GM10248 (cell line): ENCODE results near the gene MEP1A.

Experiments
- CTCF ChIA-PET: fragments of 300-600 bp; sonication (Branson Sonifier 250); formaldehyde crosslinking; extraction: SDS; loops from one replicate; lab custom pipeline; 2021; ENCODE audit warnings: antibody characterized with exemption; lab: Yijun Ruan, JAX
- POLR2A ChIA-PET: fragments of 350-650 bp; sonication (Branson Sonifier 250); formaldehyde crosslinking; extraction: SDS; loops from one replicate; lab custom pipeline; 2020; ENCODE audit warnings: antibody characterized with exemption; lab: Yijun Ruan, JAX
- DNase-seq: peaks from one replicate; pipeline ENCODE4 v3.0.0; 2012; ENCODE audit errors: extremely low spot score
- CTCF ChIP-seq: IDR thresholded peaks from 2 replicates; pipeline ENCODE4 v1.5.1; 2012; ENCODE audit warnings: mild to moderate bottlenecking, low read depth; ENCODE audit errors: extremely low read depth, missing control alignments, control extremely low read depth

MEP1A gene

DNA sequence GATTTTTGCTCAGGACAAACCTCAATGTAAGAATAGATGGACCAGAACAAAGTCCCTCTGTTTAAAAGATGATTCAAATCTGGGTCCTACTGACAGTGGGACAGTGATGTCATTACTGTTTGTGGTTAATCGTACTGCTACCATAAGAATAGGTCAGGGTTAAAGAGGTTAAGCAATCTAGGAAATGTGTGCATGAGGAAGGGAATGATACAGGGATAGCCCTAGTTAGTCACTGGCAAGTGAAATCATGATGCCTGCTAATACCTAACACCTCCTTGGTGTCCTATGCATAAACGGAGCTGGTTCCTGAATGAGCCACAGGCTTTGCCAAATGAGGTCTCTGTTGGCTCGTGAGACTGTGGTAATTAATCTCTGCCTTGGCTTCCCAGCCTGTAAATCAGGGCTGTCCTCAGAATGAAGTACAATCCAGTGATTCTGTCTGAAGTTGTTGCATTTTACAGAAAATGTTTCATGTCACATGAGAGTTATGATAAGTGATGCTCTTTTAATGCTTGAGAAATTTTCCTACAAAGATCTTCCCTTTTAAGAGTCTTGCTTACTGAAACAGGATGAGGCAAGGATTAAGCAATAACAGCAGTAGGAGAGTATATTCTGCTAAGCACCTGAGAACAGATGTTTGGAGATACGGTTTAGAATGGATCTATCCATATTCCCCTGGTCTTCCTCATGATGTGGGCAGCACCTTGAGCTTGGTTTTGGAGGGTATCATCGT lies 3.8 kb downstream of the MEP1A start:
- ChIA-PET CTCF (no interaction called here), POLR2A (no interaction called here)
- TF ChIP-seq CTCF: no peak
- no peak for DNase-seq

- DNase-seq: no peak
- ChIA-PET CTCF (no interaction called here), POLR2A (no interaction called here)
- no peak for TF ChIP-seq CTCF
Measured at GRCh38 chr6:46799657-46800056, 6.5 kb downstream of the MEP1A start.

- CTCF ChIA-PET: no interaction called here
- no peak for TF ChIP-seq CTCF
- POLR2A ChIA-PET: no interaction called here
- no peak for DNase-seq
Measured at GRCh38 chr6:46808806-46809205, 15.6 kb downstream of the MEP1A start.

GRCh38 chr6:46815130-46815529 lies 21.9 kb downstream of the MEP1A start:
- CTCF ChIA-PET: no interaction called here

DNA sequence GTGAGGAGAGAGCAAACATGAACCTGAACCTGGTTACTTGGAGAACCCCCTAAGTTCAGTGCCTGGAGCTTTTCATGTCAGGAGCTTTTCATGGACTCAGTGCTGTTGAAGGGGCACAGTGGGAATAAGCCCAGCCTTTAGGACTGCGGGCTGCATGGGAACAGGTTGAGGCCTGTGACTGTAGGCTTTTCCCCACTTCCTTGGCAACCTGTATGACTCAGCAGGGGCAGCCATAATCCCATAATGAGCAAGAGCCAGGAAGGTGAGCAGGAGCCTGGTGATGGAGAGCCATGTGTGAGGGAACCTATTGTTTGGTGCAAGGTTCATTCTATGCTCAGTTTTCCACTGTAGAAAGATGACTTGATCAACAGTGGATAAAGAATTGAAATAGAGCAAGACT lies 23.4 kb downstream of the MEP1A start:
- ChIA-PET POLR2A (no interaction called here), CTCF (no interaction called here)
- no peak for DNase-seq
- no peak for TF ChIP-seq CTCF

More at GRCh38 chr6:46815130-46815529, 21.9 kb downstream of the MEP1A start:
- no peak for DNase-seq
- no peak for TF ChIP-seq CTCF
- POLR2A ChIA-PET: no interaction called here

- CTCF ChIA-PET: interaction anchor here (0.8 kb wide), 1 partner anchor 9 kb away, joined by 3 read pairs; no protein-coding TSS in a partner anchor
- POLR2A ChIA-PET: no interaction called here
- TF ChIP-seq CTCF: no peak
- no peak for DNase-seq
Measured at GRCh38 chr6:46819561-46819960, 26.4 kb downstream of the MEP1A start.
